DND-41 (cell line): ENCODE data around the gene ZNF574.
A peak's percentile ranks its signal among the peaks of the same experiment; 100 is the strongest.

Source experiments
- ATAC-seq: fragments of 200-7000 bp; cut with Tn5 transposase; 3 replicates; pipeline ENCODE4 v1.9.1; 2021; ENCODE audit warnings: low read depth; ENCODE audit not compliant: insufficient read depth
- DNase-seq: peaks from one replicate; pipeline ENCODE4 v3.0.0-alpha.2; 2020
- H2AFZ ChIP-seq: 2 replicates; pipeline ENCODE4 v1.6.0; 2012; ENCODE audit warnings: low read depth, low read length
- H3K27ac ChIP-seq: 2 replicates; pipeline ENCODE4 v1.5.1; 2012; ENCODE audit warnings: low read length, inconsistent platforms
- H3K27me3 ChIP-seq: fragments of 200-600 bp; sonication (generic); 2 replicates; pipeline ENCODE4 v1.6.0; 2012; ENCODE audit warnings: low read length, mild to moderate bottlenecking, inconsistent platforms; ENCODE audit not compliant: insufficient read depth, poor library complexity
- H3K36me3 ChIP-seq: 2 replicates; pipeline ENCODE4 v1.5.1; 2012; ENCODE audit warnings: low read length, inconsistent platforms; ENCODE audit not compliant: insufficient read depth
- H3K4me1 ChIP-seq: 2 replicates; pipeline ENCODE4 v1.5.1; 2012; ENCODE audit warnings: mild to moderate bottlenecking, low read length; ENCODE audit not compliant: insufficient read depth
- H3K4me2 ChIP-seq: 2 replicates; pipeline ENCODE4 v1.6.0; 2012; ENCODE audit warnings: mild to moderate bottlenecking, moderate library complexity, low read length, inconsistent platforms; ENCODE audit not compliant: insufficient read depth
- H3K4me3 ChIP-seq, 2 experiments: fragments of 200-600 bp in 1 of 2; shearing (Covaris generic) in 1 of 2; 2 replicates each; pipeline ENCODE4 v1.5.1; 2012 to 2016; ENCODE audit warnings: inconsistent platforms in 2 of 2, low read length in 2 of 2, mild to moderate bottlenecking in 2 of 2, low read depth in 1 of 2, moderate library complexity in 1 of 2
- H3K79me2 ChIP-seq: 2 replicates; pipeline ENCODE4 v1.6.0; 2012; ENCODE audit warnings: low read length, inconsistent platforms; ENCODE audit not compliant: insufficient read depth
- H3K9ac ChIP-seq: 2 replicates; pipeline ENCODE4 v1.6.0; 2012; ENCODE audit warnings: low read depth, mild to moderate bottlenecking, inconsistent platforms, low read length, moderate library complexity
- H3K9me3 ChIP-seq: 2 replicates; pipeline ENCODE4 v1.5.1; 2012; ENCODE audit warnings: low read length, moderate library complexity, mild to moderate bottlenecking, inconsistent platforms; ENCODE audit not compliant: insufficient read depth, severe bottlenecking
- H4K20me1 ChIP-seq: 2 replicates; pipeline ENCODE4 v1.6.0; 2012; ENCODE audit warnings: low read length; ENCODE audit not compliant: insufficient read depth
- EZH2 ChIP-seq: IDR thresholded peaks from 3 replicates; pipeline ENCODE4 v1.6.1; 2012; ENCODE audit warnings: borderline replicate concordance, low read depth, mild to moderate bottlenecking, moderate library complexity, low read length, inconsistent platforms; ENCODE audit not compliant: severe bottlenecking
- TF ChIP-seq, protein P1 (sequence below): IDR thresholded peaks from 2 replicates; pipeline ENCODE4 v1.5.1; 2012; ENCODE audit warnings: borderline replicate concordance, low read length, moderate library complexity, mild to moderate bottlenecking; ENCODE audit not compliant: poor library complexity, severe bottlenecking; ENCODE audit errors: extremely low read depth

The ZNF574 gene

DNA sequence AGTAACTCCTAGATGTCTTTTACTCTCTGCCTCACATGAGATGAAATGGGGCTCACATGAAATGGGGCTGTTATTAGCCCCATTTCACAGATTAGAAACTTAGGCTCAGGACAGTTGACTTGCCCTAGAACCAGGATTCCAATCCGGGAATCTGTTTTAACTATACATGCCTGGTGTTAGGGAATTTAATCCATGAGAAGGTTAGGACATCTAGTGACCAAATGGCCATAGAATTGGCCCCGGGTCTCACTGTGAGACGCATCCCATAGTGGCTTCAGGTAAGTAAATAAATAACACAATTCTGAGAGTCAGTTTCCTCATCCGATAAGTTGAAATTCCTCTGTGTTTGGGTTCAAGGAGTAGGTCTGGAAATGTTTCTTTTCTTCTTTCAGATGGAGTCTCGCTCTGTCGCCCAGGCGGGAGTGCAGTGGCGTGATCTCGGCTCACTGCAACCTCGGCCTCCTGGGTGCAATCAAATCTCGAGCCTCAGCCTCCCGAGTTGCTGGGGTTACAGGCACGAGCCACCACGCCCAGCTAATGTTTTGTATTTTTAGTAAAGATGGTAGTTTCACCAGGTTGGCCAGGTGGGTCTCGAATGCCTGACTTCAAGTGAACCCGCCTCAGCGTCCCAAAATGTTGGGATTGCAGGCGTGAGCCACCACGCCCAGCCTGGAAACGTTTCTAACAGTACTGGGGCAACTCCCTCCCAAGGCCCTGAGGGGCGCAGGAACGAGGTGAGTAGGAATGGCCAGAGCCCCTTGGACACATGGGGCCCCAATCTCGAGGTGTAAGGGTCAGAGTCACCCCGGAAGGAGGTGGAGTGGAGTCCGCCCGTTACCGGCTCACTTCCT is 1.2 kb upstream of the ZNF574 start:
- Histone ChIP-seq H3K9me3 (no peaks in the 10 kb centered on the region), H2AFZ (peak overlapping the region; percentile 78), H3K27ac (peak overlapping the region; percentile 94), H3K4me1 (peaks cover 26% of the 10 kb centered on the region), H3K9ac (peak overlapping the region; percentile 83), H4K20me1 (peaks cover 34% of the 10 kb centered on the region), H3K4me3 (peak overlapping the region; percentile 58 to 70; a peak in 3 of 4 replicates), H3K79me2 (peaks cover 48% of the 10 kb centered on the region), H3K36me3 (peaks cover 22% of the 10 kb centered on the region), H3K4me2 (peak overlapping the region; percentile 68), H3K27me3 (no peaks in the 10 kb centered on the region)
- TF ChIP-seq, protein P1, sequence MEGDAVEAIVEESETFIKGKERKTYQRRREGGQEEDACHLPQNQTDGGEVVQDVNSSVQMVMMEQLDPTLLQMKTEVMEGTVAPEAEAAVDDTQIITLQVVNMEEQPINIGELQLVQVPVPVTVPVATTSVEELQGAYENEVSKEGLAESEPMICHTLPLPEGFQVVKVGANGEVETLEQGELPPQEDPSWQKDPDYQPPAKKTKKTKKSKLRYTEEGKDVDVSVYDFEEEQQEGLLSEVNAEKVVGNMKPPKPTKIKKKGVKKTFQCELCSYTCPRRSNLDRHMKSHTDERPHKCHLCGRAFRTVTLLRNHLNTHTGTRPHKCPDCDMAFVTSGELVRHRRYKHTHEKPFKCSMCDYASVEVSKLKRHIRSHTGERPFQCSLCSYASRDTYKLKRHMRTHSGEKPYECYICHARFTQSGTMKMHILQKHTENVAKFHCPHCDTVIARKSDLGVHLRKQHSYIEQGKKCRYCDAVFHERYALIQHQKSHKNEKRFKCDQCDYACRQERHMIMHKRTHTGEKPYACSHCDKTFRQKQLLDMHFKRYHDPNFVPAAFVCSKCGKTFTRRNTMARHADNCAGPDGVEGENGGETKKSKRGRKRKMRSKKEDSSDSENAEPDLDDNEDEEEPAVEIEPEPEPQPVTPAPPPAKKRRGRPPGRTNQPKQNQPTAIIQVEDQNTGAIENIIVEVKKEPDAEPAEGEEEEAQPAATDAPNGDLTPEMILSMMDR = no peak
- TF ChIP-seq EZH2 = no peak
- DNase-seq (peak; percentile 25), ATAC-seq (no peak)

DNA sequence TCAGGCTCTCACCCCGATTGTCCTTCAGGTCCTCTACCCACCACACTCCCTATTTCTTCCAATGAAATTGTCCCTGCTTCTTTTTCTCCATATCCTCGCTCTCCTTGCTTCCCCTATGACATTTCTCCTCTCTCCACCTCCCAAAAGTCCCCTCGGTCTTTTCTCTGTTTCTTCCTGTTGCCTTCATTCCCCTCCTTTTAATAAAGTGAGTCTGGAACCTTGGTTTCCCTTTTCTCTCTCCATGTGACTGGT is 676 bp upstream of the ZNF574 start:
- Histone ChIP-seq H3K9ac (peak overlapping the region; percentile 83), H3K4me3 (peak overlapping the region; percentile 58 to 70; a peak in 3 of 4 replicates), H3K79me2 (peaks cover 53% of the 10 kb centered on the region), H3K9me3 (no peaks in the 10 kb centered on the region), H2AFZ (peak overlapping the region; percentile 78), H4K20me1 (peaks cover 39% of the 10 kb centered on the region), H3K27me3 (no peaks in the 10 kb centered on the region), H3K4me2 (peak overlapping the region; percentile 68), H3K36me3 (peaks cover 28% of the 10 kb centered on the region), H3K4me1 (peaks cover 26% of the 10 kb centered on the region), H3K27ac (peak overlapping the region; percentile 94)
- no peak for DNase-seq
- no peak for TF ChIP-seq EZH2
- TF ChIP-seq, protein P1 = no peak
- ATAC-seq = no peak; the same call in 2 of the 3 replicates

DNA sequence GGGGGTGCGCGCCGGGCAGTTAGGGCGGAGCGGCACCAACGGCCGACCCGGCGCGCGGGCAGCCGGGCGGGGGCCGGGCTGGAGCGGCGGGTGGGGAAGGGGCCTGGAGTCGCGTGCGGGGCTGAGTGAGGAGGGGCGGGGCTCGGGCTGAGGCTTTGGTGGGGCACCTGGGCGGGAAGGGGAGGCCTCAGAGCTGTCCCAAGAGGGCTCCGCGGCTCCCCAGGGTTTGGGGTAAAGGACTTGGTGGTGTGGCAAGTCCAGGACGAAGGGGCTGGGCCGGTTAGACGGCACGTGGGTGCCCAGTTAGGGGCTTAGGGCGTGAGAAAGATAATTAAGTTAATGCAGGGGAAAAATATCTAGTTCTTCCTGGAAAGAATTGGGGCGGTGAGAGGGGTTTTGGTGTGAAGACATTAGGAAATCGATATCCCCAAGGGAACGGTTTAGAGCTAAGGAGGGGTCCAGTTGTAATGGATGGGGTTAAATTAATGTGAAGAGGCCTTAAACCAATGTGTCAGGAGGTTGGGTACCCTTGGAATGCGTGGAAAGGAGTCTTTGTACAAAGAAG is 496 bp downstream of the ZNF574 start:
- peak overlapping the region; percentile 92 to 94 for H3K4me3 ChIP-seq
- ATAC-seq (peak; percentile 8), DNase-seq (peak; percentile 69)
- H3K27me3 ChIP-seq = no peaks in the 10 kb centered on the region
- peaks cover 51% of the 10 kb centered on the region for H4K20me1 ChIP-seq
- peak overlapping the region; percentile 70 for H2AFZ ChIP-seq
- peaks cover 40% of the 10 kb centered on the region for H3K36me3 ChIP-seq
- peaks cover 64% of the 10 kb centered on the region for H3K79me2 ChIP-seq
- H3K27ac ChIP-seq = peak overlapping the region; percentile 73
- peaks cover 26% of the 10 kb centered on the region for H3K4me1 ChIP-seq
- no peak for TF ChIP-seq EZH2
- TF ChIP-seq, protein P1 = no peak
- peak overlapping the region; percentile 90 for H3K4me2 ChIP-seq
- H3K9ac ChIP-seq = peak overlapping the region; percentile 81
- H3K9me3 ChIP-seq = no peaks in the 10 kb centered on the region
